GM12864 (cell line): ENCODE results near the gene UTF1.

Source experiments
- DNase-seq: peaks from one replicate; pipeline ENCODE4 v3.0.0-alpha.2; 2011; ENCODE audit warnings: low read depth
- H3K4me3 ChIP-seq: 2 replicates; pipeline ENCODE4 v1.5.1; 2011; ENCODE audit warnings: mild to moderate bottlenecking, low read depth, low read length, control low read depth
- CTCF ChIP-seq: IDR thresholded peaks from 2 replicates; pipeline ENCODE4 v1.5.1; 2011; ENCODE audit warnings: low read depth, mild to moderate bottlenecking, moderate library complexity, low read length, control low read depth, inconsistent platforms; ENCODE audit errors: missing control alignments

The UTF1 gene

GRCh38 chr10:133196936-133197758 is 32.9 kb upstream of the UTF1 start:
- H3K4me3 ChIP-seq: no peak overlapping the region
- no peak for TF ChIP-seq CTCF
- no peak for DNase-seq

- no peak for DNase-seq
- no peak overlapping the region for H3K4me3 ChIP-seq
- no peak for TF ChIP-seq CTCF
These were observed 32.2 kb upstream of the UTF1 start for GRCh38 chr10:133197786-133198185.

- DNase-seq: no peak
- H3K4me3 ChIP-seq: no peak overlapping the region
- no peak for TF ChIP-seq CTCF
These were observed 31.8 kb upstream of the UTF1 start for GRCh38 chr10:133198206-133198605.

GRCh38 chr10:133198621-133199487 is 31.2 kb upstream of the UTF1 start:
- no peak overlapping the region for H3K4me3 ChIP-seq
- no peak for TF ChIP-seq CTCF
- DNase-seq: no peak

GRCh38 chr10:133199488-133199885 is 30.5 kb upstream of the UTF1 start:
- H3K4me3 ChIP-seq: no peak overlapping the region
- DNase-seq: no peak
- TF ChIP-seq CTCF: no peak

- no peak for TF ChIP-seq CTCF
- H3K4me3 ChIP-seq: no peak overlapping the region
- DNase-seq: no peak
These were observed 29.9 kb upstream of the UTF1 start for GRCh38 chr10:133199992-133200611.
